ENCODE measurements around the gene ZNF619. TPM values are rescaled to one million over a fixed set of nuclear protein-coding genes. Genes with fewer than 3 reads are reported as not detected.

The ZNF619 gene
- total and polyA plus RNA-seq, 2 of the 13 experiments (the other 11 are each of a cell fraction or from before 2014, with no cell fraction given), result 0.83 to 5.2 TPM

- no peak for TF ChIP-seq ZBTB40 (IDR thresholded peaks at IDR 0.05)
- TF ChIP-seq ZBTB40 (CRISPR knock-in tag; IDR thresholded peaks at IDR 0.05), result no peak; the same call in 1 of the 2 replicates
- TF ChIP-seq ZFY (CRISPR knock-in tag; IDR thresholded peaks at IDR 0.05), result peak; percentile 98
- peak; percentile 37 for TF ChIP-seq HCFC1 (IDR thresholded peaks at IDR 0.05; ENCODE audit: low read depth, low read length)
- TF ChIP-seq ZBTB26 (CRISPR knock-in tag; IDR thresholded peaks at IDR 0.05; ENCODE audit: borderline replicate concordance), result peak; percentile 27; the same call in 1 of the 2 replicates
- no peak for TF ChIP-seq DPF2 (CRISPR knock-in tag; IDR thresholded peaks at IDR 0.05; ENCODE audit: borderline replicate concordance, low read depth)
- TF ChIP-seq ZNF644 (CRISPR knock-in tag; IDR thresholded peaks at IDR 0.05; ENCODE audit: low read depth), result no peak
- peak; percentile 76; the same call in 1 of the 2 replicates for TF ChIP-seq ZNF598 (CRISPR knock-in tag; IDR thresholded peaks at IDR 0.05; ENCODE audit: borderline replicate concordance)
- peak; percentile 90; the same call in 1 of the 2 replicates for TF ChIP-seq ZNF619 (CRISPR knock-in tag; IDR thresholded peaks at IDR 0.05)
- TF ChIP-seq CTCF (CRISPR knock-in tag; IDR thresholded peaks at IDR 0.05), result no peak
- TF ChIP-seq HMGA1 (CRISPR knock-in tag; conservative IDR thresholded peaks at IDR 0.05), result no peak
- 0 out of 2 replicates have a peak, but pooled peaks have one; percentile 59 for TF ChIP-seq ZBTB42 (CRISPR knock-in tag; IDR thresholded peaks at IDR 0.05)
- no peak for TF ChIP-seq NPAS2 (CRISPR knock-in tag; IDR thresholded peaks at IDR 0.05; ENCODE audit: borderline replicate concordance)
- TF ChIP-seq NCOA5 (CRISPR knock-in tag; IDR thresholded peaks at IDR 0.05), result no peak
- no peak for TF ChIP-seq ZNF282 (IDR thresholded peaks at IDR 0.05; ENCODE audit: partially characterized antibody)
- TF ChIP-seq KDM6A (CRISPR knock-in tag; IDR thresholded peaks at IDR 0.05; ENCODE audit: low read depth), result no peak
- no peak for TF ChIP-seq ZNF230 (CRISPR knock-in tag; IDR thresholded peaks at IDR 0.05)
- peak; percentile 82; the same call in 1 of the 2 replicates for TF ChIP-seq ZNF558 (CRISPR knock-in tag; IDR thresholded peaks at IDR 0.05; ENCODE audit: borderline replicate concordance)
Observed at GRCh38 chr3:40456940-40457823, 19.7 kb upstream of the ZNF619 start, which contains the start of gene RPL14 (continued).

Data from HepG2 (cell line).